K562 (cell line): ENCODE measurements around the gene GADD45GIP1. TPM values are rescaled to one million over a fixed set of nuclear protein-coding genes. Genes with fewer than 3 reads are reported as not detected.

Source experiments
- ATAC-seq: fragments of 200-7000 bp; cut with Tn5 transposase; 3 replicates; pipeline ENCODE4 v1.9.1; 2020; ENCODE audit warnings: moderate library complexity
- BruUV-seq: library from RNA; stranded (reverse); fragments of 400-500 nt; replicated peaks from 2 replicates; lab custom pipeline; 2021; lab: Mats Ljungman, UMichigan
- CTCF ChIA-PET: fragments of 300-600 bp; formaldehyde crosslinking; extraction: SDS; loops from one replicate; lab custom pipeline; 2021; ENCODE audit warnings: low intra/inter-chr PET ratio; lab: Yijun Ruan, JAX
- POLR2A ChIA-PET: fragments of 300-600, 350-650 bp; sonication (Branson Sonifier 250); formaldehyde crosslinking; extraction: SDS; loops from one replicate; lab custom pipeline; 2021; ENCODE audit warnings: antibody characterized with exemption, inconsistent platforms; lab: Yijun Ruan, JAX
- DNase-seq, 4 experiments: peaks; one replicate each; pipeline versions ENCODE4 v3.0.0 to v3.0.0-alpha.2; 2011 to 2018; ENCODE audit warnings: low spot score in 3 of 4, mixed read lengths in 3 of 4; ENCODE audit errors: extremely low read depth in 1 of 4
- FAIRE-seq: peaks from 2 replicates; lab custom pipeline; 2011; peaks lifted over from hg19 to GRCh38; lab: Jason Lieb, UNC
- H2AFZ ChIP-seq: 2 replicates; pipeline ENCODE4 v1.6.0; 2011; ENCODE audit warnings: low read depth, low read length, control low read depth, inconsistent platforms
- H3K27ac ChIP-seq: fragments of 200-600 bp; 3 replicates; pipeline ENCODE4 v1.8.0; 2011; ENCODE audit warnings: low read depth, mild to moderate bottlenecking, control low read depth, inconsistent platforms, low read length, moderate library complexity, mixed read lengths; ENCODE audit errors: extremely low read depth
- H3K27me3 ChIP-seq, 2 experiments: fragments of 300-600 bp in 1 of 2; 2 replicates in 1 of 2; 3 replicates in 1 of 2; pipeline versions ENCODE4 v1.6.0 to v1.8.0; 2011; ENCODE audit warnings: inconsistent platforms in 2 of 2, low read length in 2 of 2, mild to moderate bottlenecking in 1 of 2, mixed read lengths in 1 of 2, moderate library complexity in 1 of 2; ENCODE audit not compliant: control insufficient read depth in 2 of 2, insufficient read depth in 2 of 2
- H3K36me3 ChIP-seq: fragments of 300-600 bp; 3 replicates; pipeline ENCODE4 v1.8.0; 2011; ENCODE audit warnings: mild to moderate bottlenecking, low read length, inconsistent platforms; ENCODE audit not compliant: control insufficient read depth, insufficient read depth
- H3K4me1 ChIP-seq, 2 experiments: fragments of 200-600 bp in 1 of 2; replicated peaks in 1 of 2; 2 replicates in 1 of 2; 3 replicates in 1 of 2; pipeline versions ENCODE4 v1.5.1 to v1.8.0; 2011; ENCODE audit warnings: inconsistent platforms in 2 of 2, low read length in 2 of 2, mild to moderate bottlenecking in 1 of 2, mixed read lengths in 1 of 2, moderate library complexity in 1 of 2; ENCODE audit not compliant: control insufficient read depth in 2 of 2, insufficient read depth in 2 of 2
- H3K4me2 ChIP-seq: 2 replicates; pipeline ENCODE4 v1.6.1; 2011; ENCODE audit warnings: low read length, control low read depth, inconsistent platforms, mixed read lengths; ENCODE audit not compliant: insufficient read depth
- H3K4me3 ChIP-seq: fragments of 200-600 bp; sonication (generic), shearing (Covaris generic); 2 replicates; pipeline ENCODE4 v1.5.1; 2016; ENCODE audit warnings: control low read depth, inconsistent platforms
- H3K79me2 ChIP-seq: fragments of 200-600 bp; 3 replicates; pipeline ENCODE4 v1.8.0; 2011; ENCODE audit warnings: low read length, inconsistent platforms; ENCODE audit not compliant: control insufficient read depth, insufficient read depth
- H3K9ac ChIP-seq, 2 experiments: 2 replicates each; pipeline versions ENCODE4 v1.6.0 to v1.6.1; 2011; ENCODE audit warnings: low read depth in 2 of 2, low read length in 2 of 2, control low read depth in 1 of 2, inconsistent platforms in 1 of 2, mild to moderate bottlenecking in 1 of 2, mixed read lengths in 1 of 2; ENCODE audit not compliant: insufficient read depth in 1 of 2
- H3K9me1 ChIP-seq: one replicate; pipeline ENCODE4 v1.6.0; 2011; ENCODE audit warnings: inconsistent platforms, mild to moderate bottlenecking, low read length, moderate library complexity; ENCODE audit not compliant: control insufficient read depth, insufficient read depth
- H3K9me3 ChIP-seq: replicated peaks from 2 replicates; pipeline ENCODE4 v1.5.1; 2011; ENCODE audit warnings: low read depth, low read length, inconsistent platforms; ENCODE audit not compliant: control insufficient read depth, insufficient read depth
- H4K20me1 ChIP-seq: replicated peaks from 2 replicates; pipeline ENCODE4 v1.6.1; 2011; ENCODE audit warnings: low read length, inconsistent platforms, mixed read lengths; ENCODE audit not compliant: control insufficient read depth, insufficient read depth
- CHD2 ChIP-seq: IDR thresholded peaks from 2 replicates; pipeline ENCODE4 v1.6.1; 2011; ENCODE audit warnings: low read depth, low read length
- HSF4 ChIP-seq: fragments of 250-450 bp; sonication (Bioruptor Pico); IDR thresholded peaks from 2 replicates; pipeline ENCODE4 v2.1.2; 2022; ENCODE audit warnings: mild to moderate bottlenecking, moderate library complexity, borderline replicate concordance
- KDM5B ChIP-seq: fragments of 200-600 bp; sonication (generic); IDR thresholded peaks from 2 replicates; pipeline ENCODE4 v1.6.1; 2012; ENCODE audit warnings: low read depth, mild to moderate bottlenecking, moderate library complexity, low read length, control low read depth, inconsistent platforms; ENCODE audit not compliant: insufficient replicate concordance
- KHSRP ChIP-seq: fragments of 450-650 bp; IDR thresholded peaks from 2 replicates; pipeline ENCODE4 v1.6.1; 2017
- PCBP2 ChIP-seq: fragments of 200-400 bp; formaldehyde crosslinking; IDR thresholded peaks from 2 replicates; pipeline ENCODE4 v1.6.1; 2018; ENCODE audit warnings: low read length, low read depth, mild to moderate bottlenecking, moderate library complexity; ENCODE audit not compliant: poor library complexity, severe bottlenecking
- POLR3G ChIP-seq: IDR thresholded peaks from 2 replicates; pipeline ENCODE4 v1.6.1; 2011; ENCODE audit not compliant: insufficient read length, insufficient replicate concordance; ENCODE audit errors: extremely low read depth
- PTBP1 ChIP-seq: fragments of 200-400 bp; formaldehyde crosslinking; IDR thresholded peaks from 2 replicates; pipeline ENCODE4 v1.6.1; 2017; ENCODE audit warnings: low read depth, low read length
- SAP30 ChIP-seq: fragments of 200-600 bp; sonication (generic); IDR thresholded peaks from 2 replicates; pipeline ENCODE4 v1.6.1; 2012; ENCODE audit warnings: borderline replicate concordance, low read depth, mild to moderate bottlenecking, moderate library complexity, low read length, control low read depth, inconsistent platforms; ENCODE audit not compliant: insufficient read depth, poor library complexity, severe bottlenecking
- ZFX ChIP-seq: sonication (generic); formaldehyde crosslinking; IDR thresholded peaks from 2 replicates; pipeline ENCODE4 v1.8.0; 2022; ENCODE audit warnings: mild to moderate bottlenecking, missing genetic modification reagents, moderate library complexity
- ZNF354B ChIP-seq: fragments of 250-450 bp; sonication (Bioruptor Pico); IDR thresholded peaks from 2 replicates; pipeline ENCODE4 v1.4.0; 2020
- WGBS: fragments of 100-300 bp; shearing (Covaris generic); methylation state at CpG from one replicate; pipeline ENCODE4 v1.1.6; 2016; ENCODE audit warnings: low coverage, mixed read lengths; ENCODE audit not compliant: insufficient coverage; ENCODE audit errors: missing lambda C conversion rate; 5-methylcytosine and 5-hydroxymethylcytosine counted together
- in situ Hi-C: fragments of 300-500 bp; cut with MboI; formaldehyde crosslinking; loops from 4 replicates; pipeline ENCODE4 v1.15.0; 2018; ENCODE audit warnings: inconsistent platforms, mixed read lengths
- intact Hi-C: fragments of 100-400 bp; cut with micrococcal nuclease; formaldehyde crosslinking; loops from 2 replicates; pipeline ENCODE4 v1.14.2; 2022
- polyA plus RNA-seq, 8 experiments: library from polyadenylated mRNA; depleted of rRNA in 4 of 8; stranded (reverse) in 5 of 8; unstranded in 3 of 8; fragments of >200 nt; fragmentation: Nextera tagmentation in 2 of 8; fragmentation: Illumina TruSeq in 1 of 8; extraction: Ambion mirVana in 2 of 8; extraction: Trizol in 1 of 8; gene quantifications; 2 replicates each; pipeline versions ENCODE4 v1.2.1 to v1.2.3, GENCODE V29; 2011 to 2014; ENCODE audit warnings: inconsistent platforms in 1 of 8, missing spikeins in 1 of 8
- total RNA-seq, 7 experiments: library from RNA; depleted of rRNA in 6 of 7; stranded (reverse); fragments of >200 nt in 6 of 7; fragmentation: Illumina TruSeq in 2 of 7; extraction: Trizol in 2 of 7; gene quantifications; 2 replicates each; pipeline versions ENCODE4 v1.2.1 to v1.2.3, GENCODE V29; 2011 to 2021; ENCODE audit warnings: low replicate concordance in 1 of 7
- TF ChIP-seq, protein P1 (sequence below): IDR thresholded peaks from 2 replicates; pipeline ENCODE4 v1.6.1; 2012; ENCODE audit warnings: low read depth, low read length, improper control_type of control experiment, borderline replicate concordance
- TF ChIP-seq, protein P2 (sequence below): fragments of 250-450 bp; sonication (Bioruptor Pico); IDR thresholded peaks from 2 replicates; pipeline ENCODE4 v1.4.0; 2020; ENCODE audit warnings: mild to moderate bottlenecking, moderate library complexity
- TF ChIP-seq, protein P3 (sequence below): fragments of 450-650 bp; formaldehyde crosslinking; IDR thresholded peaks from 2 replicates; pipeline ENCODE4 v1.4.0; 2020; ENCODE audit warnings: mild to moderate bottlenecking, moderate library complexity
- TF ChIP-seq, protein P4 (sequence below): fragments of 250-450 bp; sonication (Bioruptor Pico); IDR thresholded peaks from 2 replicates; pipeline ENCODE4 v1.9.0; 2021; ENCODE audit warnings: mild to moderate bottlenecking

The GADD45GIP1 gene
- total and polyA plus RNA-seq, 9 of the 15 experiments (the other 6 are each of a cell fraction or from before 2014, with no cell fraction given), result 5.1 to 161 (median 29.2) TPM

DNA sequence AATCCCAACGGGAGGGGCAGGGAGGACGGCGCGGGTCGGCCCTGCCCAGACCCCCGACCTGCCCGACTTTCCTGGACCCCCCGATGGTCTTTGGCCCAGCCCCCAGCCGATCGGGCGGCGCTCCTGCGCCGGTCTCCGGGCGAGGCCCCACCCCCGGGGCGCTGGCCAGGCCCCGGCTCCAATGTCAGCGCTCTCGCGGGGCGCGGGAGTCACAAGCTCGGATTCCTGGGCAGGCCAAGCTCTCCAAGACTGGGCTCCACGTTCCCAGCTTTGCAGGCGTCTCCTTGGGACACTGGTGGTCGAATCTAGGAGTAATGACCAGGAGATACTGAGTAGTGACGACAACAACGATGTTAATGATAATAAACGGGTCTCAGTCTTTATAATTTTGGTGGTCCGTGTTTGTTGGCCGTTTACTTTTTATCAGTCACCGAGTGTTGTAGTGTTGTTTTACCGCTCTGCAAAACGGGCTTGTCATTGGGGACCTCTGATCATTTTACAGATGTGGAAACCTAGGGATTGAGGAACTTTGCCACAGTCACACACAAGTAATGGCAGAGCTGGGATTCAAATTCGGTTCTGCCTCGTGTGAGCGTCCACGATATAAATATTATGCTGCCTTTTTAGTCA is 10.8 kb downstream of the GADD45GIP1 start (continued):
- TF ChIP-seq, protein P1, sequence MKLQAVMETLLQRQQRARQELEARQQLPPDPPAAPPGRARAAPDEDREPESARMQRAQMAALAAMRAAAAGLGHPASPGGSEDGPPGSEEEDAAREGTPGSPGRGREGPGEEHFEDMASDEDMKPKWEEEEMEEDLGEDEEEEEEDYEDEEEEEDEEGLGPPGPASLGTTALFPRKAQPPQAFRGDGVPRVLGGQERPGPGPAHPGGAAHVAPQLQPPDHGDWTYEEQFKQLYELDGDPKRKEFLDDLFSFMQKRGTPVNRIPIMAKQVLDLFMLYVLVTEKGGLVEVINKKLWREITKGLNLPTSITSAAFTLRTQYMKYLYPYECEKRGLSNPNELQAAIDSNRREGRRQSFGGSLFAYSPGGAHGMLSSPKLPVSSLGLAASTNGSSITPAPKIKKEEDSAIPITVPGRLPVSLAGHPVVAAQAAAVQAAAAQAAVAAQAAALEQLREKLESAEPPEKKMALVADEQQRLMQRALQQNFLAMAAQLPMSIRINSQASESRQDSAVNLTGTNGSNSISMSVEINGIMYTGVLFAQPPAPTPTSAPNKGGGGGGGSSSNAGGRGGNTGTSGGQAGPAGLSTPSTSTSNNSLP, result no peak
- TF ChIP-seq CHD2, result peak; percentile 92
- peak; percentile 52 for TF ChIP-seq ZFX (CRISPR knock-in tag)
- TF ChIP-seq PTBP1, result no peak

DNA sequence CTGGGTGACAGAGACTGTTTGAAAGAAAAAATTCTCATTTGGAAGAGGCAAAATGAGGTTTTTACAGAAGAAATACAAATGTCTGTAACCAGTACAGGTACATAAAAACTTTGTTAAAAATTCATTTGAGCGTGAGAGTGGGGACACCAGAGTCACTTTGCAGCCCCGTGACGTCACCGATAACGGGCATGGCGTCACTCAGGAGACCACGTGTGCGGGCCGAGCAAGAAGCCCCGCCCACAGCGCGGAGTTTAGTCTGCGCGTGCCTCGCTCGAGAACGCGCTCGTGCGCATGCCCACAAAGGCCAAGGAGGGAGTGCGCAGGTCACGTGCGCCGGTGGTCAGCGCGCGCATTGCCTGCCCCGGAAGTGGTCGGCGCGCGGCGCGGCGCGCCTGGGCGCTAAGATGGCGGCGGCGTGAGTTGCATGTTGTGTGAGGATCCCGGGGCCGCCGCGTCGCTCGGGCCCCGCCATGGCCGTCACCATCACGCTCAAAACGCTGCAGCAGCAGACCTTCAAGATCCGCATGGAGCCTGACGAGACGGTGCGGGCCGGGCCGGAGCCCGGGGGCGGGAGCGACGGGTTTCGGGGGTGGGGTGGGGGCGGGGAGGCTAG is 11.4 kb downstream of the GADD45GIP1 start, which contains the start of gene RAD23A:
Gene RAD23A, plus strand, starts transcription at position 384 of the 613 bp plus-strand sequence. Its CDS starts 87 bp downstream, at position 471.
- BruUV-seq, result no TSS peak
- Histone ChIP-seq H3K27ac (peak within 1 kb of the TSS; percentile 88), H3K9me3 (no peaks in the 10 kb centered on the region), H3K9me1 (peaks cover 10% of the 10 kb centered on the region), H2AFZ (peak within 1 kb of the TSS; percentile 6; the same call in 1 of the 2 replicates), H3K4me2 (peak within 1 kb of the TSS; percentile 95), H4K20me1 (peaks cover 12% of the 10 kb centered on the region), H3K36me3 (peaks cover 78% of the 10 kb centered on the region), H3K27me3 (no peaks in the 10 kb centered on the region), H3K4me3 (peak within 1 kb of the TSS; percentile 66), H3K4me1 (peaks cover 16 to 34% of the 10 kb centered on the region in 2 experiments), H3K9ac (peak within 1 kb of the TSS; percentile 91 to 96), H3K79me2 (peaks cover 60% of the 10 kb centered on the region)
- ChIA-PET POLR2A (interaction anchor here (0.6 to 1.5 kb wide), 11 partner anchors 8 to 423 kb away, joined by 3 to 11 read pairs (median 4); partner anchors contain the start of genes CALR, FARSA, GADD45GIP1 and KLF1), CTCF (no interaction called here)
- FAIRE-seq (peak; percentile 98), ATAC-seq (peak; percentile 92), DNase-seq (peak; percentile 83 to 100 (median 92))
- under 1% methylated on average over 55 of the region's 62 CpGs for WGBS
- intact Hi-C loops (no loop called here), in situ Hi-C loops (no loop called here)
- TF ChIP-seq, protein P2, sequence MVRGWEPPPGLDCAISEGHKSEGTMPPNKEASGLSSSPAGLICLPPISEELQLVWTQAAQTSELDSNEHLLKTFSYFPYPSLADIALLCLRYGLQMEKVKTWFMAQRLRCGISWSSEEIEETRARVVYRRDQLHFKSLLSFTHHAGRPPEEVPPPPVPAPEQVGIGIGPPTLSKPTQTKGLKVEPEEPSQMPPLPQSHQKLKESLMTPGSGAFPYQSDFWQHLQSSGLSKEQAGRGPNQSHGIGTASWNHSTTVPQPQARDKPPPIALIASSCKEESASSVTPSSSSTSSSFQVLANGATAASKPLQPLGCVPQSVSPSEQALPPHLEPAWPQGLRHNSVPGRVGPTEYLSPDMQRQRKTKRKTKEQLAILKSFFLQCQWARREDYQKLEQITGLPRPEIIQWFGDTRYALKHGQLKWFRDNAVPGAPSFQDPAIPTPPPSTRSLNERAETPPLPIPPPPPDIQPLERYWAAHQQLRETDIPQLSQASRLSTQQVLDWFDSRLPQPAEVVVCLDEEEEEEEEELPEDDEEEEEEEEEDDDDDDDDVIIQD, result 0 out of 2 replicates have a peak, but pooled peaks have one; percentile 24
- TF ChIP-seq, protein P3, sequence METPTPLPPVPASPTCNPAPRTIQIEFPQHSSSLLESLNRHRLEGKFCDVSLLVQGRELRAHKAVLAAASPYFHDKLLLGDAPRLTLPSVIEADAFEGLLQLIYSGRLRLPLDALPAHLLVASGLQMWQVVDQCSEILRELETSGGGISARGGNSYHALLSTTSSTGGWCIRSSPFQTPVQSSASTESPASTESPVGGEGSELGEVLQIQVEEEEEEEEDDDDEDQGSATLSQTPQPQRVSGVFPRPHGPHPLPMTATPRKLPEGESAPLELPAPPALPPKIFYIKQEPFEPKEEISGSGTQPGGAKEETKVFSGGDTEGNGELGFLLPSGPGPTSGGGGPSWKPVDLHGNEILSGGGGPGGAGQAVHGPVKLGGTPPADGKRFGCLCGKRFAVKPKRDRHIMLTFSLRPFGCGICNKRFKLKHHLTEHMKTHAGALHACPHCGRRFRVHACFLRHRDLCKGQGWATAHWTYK (CRISPR knock-in tag), result peak; percentile 96
- peak; percentile 97 for TF ChIP-seq KHSRP
- TF ChIP-seq KDM5B, result peak; percentile 80
- no peak for TF ChIP-seq ZNF354B (CRISPR knock-in tag)
- no peak for TF ChIP-seq HSF4
- TF ChIP-seq, protein P4, sequence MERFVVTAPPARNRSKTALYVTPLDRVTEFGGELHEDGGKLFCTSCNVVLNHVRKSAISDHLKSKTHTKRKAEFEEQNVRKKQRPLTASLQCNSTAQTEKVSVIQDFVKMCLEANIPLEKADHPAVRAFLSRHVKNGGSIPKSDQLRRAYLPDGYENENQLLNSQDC (CRISPR knock-in tag), result no peak; the same call in 1 of the 2 replicates
- TF ChIP-seq POLR3G, result no peak
- TF ChIP-seq SAP30, result no peak
- no peak for TF ChIP-seq PCBP2
